Neutrophil (primary cell): ENCODE data around the gene ZFTA.

Experiments used
- H3K27ac ChIP-seq: fragments of 200-600 bp; sonication (generic); 2 replicates; pipeline ENCODE4 v1.5.1; 2016; ENCODE audit warnings: mild to moderate bottlenecking, moderate library complexity
- H3K27me3 ChIP-seq: fragments of 200-600 bp; sonication (generic); 2 replicates; pipeline ENCODE4 v1.6.0; 2016; ENCODE audit warnings: mild to moderate bottlenecking
- H3K36me3 ChIP-seq: fragments of 200-600 bp; sonication (generic); 2 replicates; pipeline ENCODE4 v1.5.1; 2017
- H3K4me1 ChIP-seq, 2 experiments: fragments of 200-600 bp in 1 of 2; sonication (generic) in 1 of 2; 1 replicate in 1 of 2; 2 replicates in 1 of 2; pipeline versions ENCODE4 v1.5.1 to v1.6.1; 2013 to 2016; ENCODE audit warnings: low read depth in 1 of 2, low read length in 1 of 2, mild to moderate bottlenecking in 1 of 2, moderate library complexity in 1 of 2; ENCODE audit not compliant: control insufficient read depth in 1 of 2, insufficient read depth in 1 of 2
- H3K4me3 ChIP-seq, 2 experiments: fragments of 200-600 bp in 1 of 2; sonication (generic) in 1 of 2; 1 replicate in 1 of 2; 2 replicates in 1 of 2; pipeline ENCODE4 v1.5.1; 2013 to 2016; ENCODE audit warnings: low read depth in 1 of 2, low read length in 1 of 2, mild to moderate bottlenecking in 1 of 2, moderate library complexity in 1 of 2
- H3K9me3 ChIP-seq: fragments of 200-600 bp; sonication (generic); 2 replicates; pipeline ENCODE4 v1.5.1; 2016
- CTCF ChIP-seq: fragments of 200-600 bp; sonication (generic); IDR thresholded peaks from 2 replicates; pipeline ENCODE4 v1.5.1; 2016; ENCODE audit warnings: antibody characterized with exemption

Gene ZFTA

GRCh38 chr11:63749624-63750023 is 19.0 kb downstream of the ZFTA start:
- H3K36me3 ChIP-seq: peaks cover 73% of the 10 kb centered on the region
- H3K27me3 ChIP-seq: no peaks in the 10 kb centered on the region
- no peak for TF ChIP-seq CTCF
- peaks cover 16 to 17% of the 10 kb centered on the region in 2 experiments for H3K4me1 ChIP-seq
- H3K4me3 ChIP-seq: no peak overlapping the region
- H3K9me3 ChIP-seq: no peaks in the 10 kb centered on the region
- no peak overlapping the region for H3K27ac ChIP-seq

GRCh38 chr11:63747011-63747410 is 21.6 kb downstream of the ZFTA start:
- Histone ChIP-seq H3K4me1 (peaks cover 16 to 17% of the 10 kb centered on the region in 2 experiments), H3K9me3 (no peaks in the 10 kb centered on the region), H3K4me3 (no peak overlapping the region), H3K27ac (peak overlapping the region; percentile 51), H3K36me3 (peaks cover 58% of the 10 kb centered on the region), H3K27me3 (no peaks in the 10 kb centered on the region)
- TF ChIP-seq CTCF: no peak

- peaks cover 16 to 17% of the 10 kb centered on the region in 2 experiments for H3K4me1 ChIP-seq
- H3K27me3 ChIP-seq: no peaks in the 10 kb centered on the region
- no peak overlapping the region for H3K4me3 ChIP-seq
- no peak for TF ChIP-seq CTCF
- H3K36me3 ChIP-seq: peaks cover 44% of the 10 kb centered on the region
- peak overlapping the region; percentile 51 for H3K27ac ChIP-seq
- H3K9me3 ChIP-seq: no peaks in the 10 kb centered on the region
These were observed 23.0 kb downstream of the ZFTA start for GRCh38 chr11:63745304-63746170.

- TF ChIP-seq CTCF: peak; percentile 94
- H3K27ac ChIP-seq: peak overlapping the region; percentile 26
- no peak overlapping the region for H3K4me3 ChIP-seq
- H3K9me3 ChIP-seq: no peaks in the 10 kb centered on the region
- peaks cover 20 to 23% of the 10 kb centered on the region in 2 experiments for H3K4me1 ChIP-seq
- H3K27me3 ChIP-seq: no peaks in the 10 kb centered on the region
- peaks cover 11% of the 10 kb centered on the region for H3K36me3 ChIP-seq
These were observed 29.7 kb downstream of the ZFTA start for GRCh38 chr11:63738720-63739360.

GRCh38 chr11:63737718-63738117 is 30.9 kb downstream of the ZFTA start:
- no peaks in the 10 kb centered on the region for H3K27me3 ChIP-seq
- H3K27ac ChIP-seq: peak overlapping the region; percentile 22
- peaks cover 20 to 23% of the 10 kb centered on the region in 2 experiments for H3K4me1 ChIP-seq
- no peak for TF ChIP-seq CTCF
- H3K9me3 ChIP-seq: no peaks in the 10 kb centered on the region
- H3K36me3 ChIP-seq: peaks cover 11% of the 10 kb centered on the region
- H3K4me3 ChIP-seq: no peak overlapping the region
